Neural crest cell (in vitro differentiated cells): Measurements from ENCODE around the gene IKBKG. TPM values are rescaled to one million over a fixed set of nuclear protein-coding genes. Genes with fewer than 3 reads are reported as not detected.
"Not testable (repeated sequence)": the region's sequence is repeated elsewhere in the genome, so short reads cannot be mapped to it uniquely, and the experiment has no call there.

Experiments
- DNase-seq: peaks from one replicate; pipeline ENCODE4 v3.0.0; 2021; ENCODE audit warnings: low read depth, mixed read lengths, low spot score
- H3K27ac Mint-ChIP-seq: one replicate; pipeline ENCODE4 v1.8.0; 2021; ENCODE audit warnings: mild to moderate bottlenecking, mixed read lengths; ENCODE audit not compliant: unreplicated experiment
- H3K27me3 Mint-ChIP-seq: 2 replicates; pipeline ENCODE4 v1.8.0; 2021; ENCODE audit warnings: low read depth, mild to moderate bottlenecking, mixed read lengths
- H3K36me3 Mint-ChIP-seq: 2 replicates; pipeline ENCODE4 v1.8.0; 2021; ENCODE audit warnings: low read depth, mild to moderate bottlenecking, mixed read lengths
- H3K4me1 Mint-ChIP-seq: 2 replicates; pipeline ENCODE4 v1.8.0; 2021; ENCODE audit warnings: mixed read lengths
- H3K4me3 Mint-ChIP-seq: one replicate; pipeline ENCODE4 v1.8.0; 2021; ENCODE audit warnings: mild to moderate bottlenecking, mixed read lengths
- H3K9me3 Mint-ChIP-seq: 2 replicates; pipeline ENCODE4 v1.8.0; 2021; ENCODE audit warnings: mixed read lengths
- total RNA-seq: library from RNA; stranded (reverse); gene quantifications from 2 replicates; pipeline ENCODE4 v1.2.1, GENCODE V29; 2021
- TF ChIP-seq, protein P1 (sequence below): fragments of 200-600 bp; sonication (generic); conservative IDR thresholded peaks from 2 replicates; pipeline ENCODE4 v1.5.0; 2021; ENCODE audit warnings: antibody characterized with exemption, mild to moderate bottlenecking

Gene IKBKG
- total RNA-seq, 1 donor from 2014 or later, result 21.3 TPM

GRCh38 chrX:154542723-154543424 is 4.5 kb upstream of the IKBKG start:
- no peaks in the 10 kb centered on the region for H3K27me3 Mint-ChIP-seq
- peak overlapping the region; percentile 77 for H3K4me3 Mint-ChIP-seq
- TF ChIP-seq, protein P1, sequence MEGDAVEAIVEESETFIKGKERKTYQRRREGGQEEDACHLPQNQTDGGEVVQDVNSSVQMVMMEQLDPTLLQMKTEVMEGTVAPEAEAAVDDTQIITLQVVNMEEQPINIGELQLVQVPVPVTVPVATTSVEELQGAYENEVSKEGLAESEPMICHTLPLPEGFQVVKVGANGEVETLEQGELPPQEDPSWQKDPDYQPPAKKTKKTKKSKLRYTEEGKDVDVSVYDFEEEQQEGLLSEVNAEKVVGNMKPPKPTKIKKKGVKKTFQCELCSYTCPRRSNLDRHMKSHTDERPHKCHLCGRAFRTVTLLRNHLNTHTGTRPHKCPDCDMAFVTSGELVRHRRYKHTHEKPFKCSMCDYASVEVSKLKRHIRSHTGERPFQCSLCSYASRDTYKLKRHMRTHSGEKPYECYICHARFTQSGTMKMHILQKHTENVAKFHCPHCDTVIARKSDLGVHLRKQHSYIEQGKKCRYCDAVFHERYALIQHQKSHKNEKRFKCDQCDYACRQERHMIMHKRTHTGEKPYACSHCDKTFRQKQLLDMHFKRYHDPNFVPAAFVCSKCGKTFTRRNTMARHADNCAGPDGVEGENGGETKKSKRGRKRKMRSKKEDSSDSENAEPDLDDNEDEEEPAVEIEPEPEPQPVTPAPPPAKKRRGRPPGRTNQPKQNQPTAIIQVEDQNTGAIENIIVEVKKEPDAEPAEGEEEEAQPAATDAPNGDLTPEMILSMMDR, result no peak
- peaks cover 14% of the 10 kb centered on the region for H3K4me1 Mint-ChIP-seq
- H3K36me3 Mint-ChIP-seq, result no peaks in the 10 kb centered on the region
- no peaks in the 10 kb centered on the region for H3K9me3 Mint-ChIP-seq
- no peak overlapping the region for H3K27ac Mint-ChIP-seq
- no peak for DNase-seq

DNA sequence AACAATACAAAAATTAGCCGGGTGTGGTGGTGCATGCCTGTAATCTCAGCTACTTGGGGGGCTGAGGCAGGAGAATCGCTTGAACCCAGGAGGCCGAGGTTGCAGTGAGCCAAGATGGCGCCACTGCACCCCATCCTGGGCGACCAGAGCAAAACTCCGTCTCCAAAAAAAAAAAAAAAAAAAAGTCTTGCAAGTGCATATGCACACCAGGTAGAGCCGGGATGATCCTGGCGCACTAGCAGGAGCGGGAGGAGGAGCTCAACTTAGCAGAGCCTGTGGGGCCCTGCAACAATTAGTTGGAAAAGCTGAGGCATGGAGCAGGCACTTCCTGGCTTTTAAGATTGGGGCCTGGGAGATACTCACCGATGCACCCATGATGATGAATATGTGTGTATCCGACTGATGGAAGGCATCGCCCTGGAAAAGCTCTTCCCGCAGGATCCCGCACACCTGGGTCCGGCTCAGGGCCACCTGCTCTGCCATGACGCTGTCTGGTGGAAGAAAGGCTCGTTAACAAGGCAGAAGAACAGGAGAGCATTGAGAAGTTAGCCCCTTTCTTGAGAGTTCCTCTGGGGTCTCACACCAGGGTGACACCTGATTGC is 1.6 kb upstream of the IKBKG start:
- TF ChIP-seq, protein P1, result no peak
- Mint-ChIP-seq H3K4me1 (peaks cover 20% of the 10 kb centered on the region), H3K9me3 (no peaks in the 10 kb centered on the region), H3K27me3 (no peaks in the 10 kb centered on the region), H3K27ac (no peak overlapping the region), H3K4me3 (peak overlapping the region; percentile 87), H3K36me3 (peaks cover 5% of the 10 kb centered on the region)
- no peak for DNase-seq

GRCh38 chrX:154546354-154547244 is 821 bp upstream of the IKBKG start, which contains the start of gene G6PD:
G6PD (minus strand) TSS chrX:154546846; CDS start chrX:154546155, 691 bp downstream.
- peak within 1 kb of the TSS; percentile 90 for H3K27ac Mint-ChIP-seq
- H3K27me3 Mint-ChIP-seq, result no peaks in the 10 kb centered on the region
- peaks cover 5% of the 10 kb centered on the region for H3K36me3 Mint-ChIP-seq
- peaks cover 20% of the 10 kb centered on the region for H3K4me1 Mint-ChIP-seq
- TF ChIP-seq, protein P1, result peak; percentile 20
- peak within 1 kb of the TSS; percentile 92 for H3K4me3 Mint-ChIP-seq
- DNase-seq, result peak; percentile 58
- no peaks in the 10 kb centered on the region for H3K9me3 Mint-ChIP-seq

GRCh38 chrX:154548028-154548316 is 552 bp downstream of the IKBKG start:
- peak overlapping the region; percentile 92 for H3K4me3 Mint-ChIP-seq
- peak overlapping the region; percentile 78 for H3K27ac Mint-ChIP-seq
- H3K9me3 Mint-ChIP-seq, result no peaks in the 10 kb centered on the region
- TF ChIP-seq, protein P1, result no peak
- H3K27me3 Mint-ChIP-seq, result no peaks in the 10 kb centered on the region
- peaks cover 17% of the 10 kb centered on the region for H3K4me1 Mint-ChIP-seq
- peaks cover 5% of the 10 kb centered on the region for H3K36me3 Mint-ChIP-seq
- DNase-seq, result no peak

GRCh38 chrX:154549766-154550165 is 2.3 kb downstream of the IKBKG start:
- no peak for DNase-seq
- H3K4me1 Mint-ChIP-seq, result peaks cover 14% of the 10 kb centered on the region
- no peaks in the 10 kb centered on the region for H3K9me3 Mint-ChIP-seq
- no peaks in the 10 kb centered on the region for H3K27me3 Mint-ChIP-seq
- H3K4me3 Mint-ChIP-seq, result peak overlapping the region; percentile 73
- TF ChIP-seq, protein P1, result no peak
- H3K27ac Mint-ChIP-seq, result no peak overlapping the region
- H3K36me3 Mint-ChIP-seq, result peaks cover 8% of the 10 kb centered on the region

DNA sequence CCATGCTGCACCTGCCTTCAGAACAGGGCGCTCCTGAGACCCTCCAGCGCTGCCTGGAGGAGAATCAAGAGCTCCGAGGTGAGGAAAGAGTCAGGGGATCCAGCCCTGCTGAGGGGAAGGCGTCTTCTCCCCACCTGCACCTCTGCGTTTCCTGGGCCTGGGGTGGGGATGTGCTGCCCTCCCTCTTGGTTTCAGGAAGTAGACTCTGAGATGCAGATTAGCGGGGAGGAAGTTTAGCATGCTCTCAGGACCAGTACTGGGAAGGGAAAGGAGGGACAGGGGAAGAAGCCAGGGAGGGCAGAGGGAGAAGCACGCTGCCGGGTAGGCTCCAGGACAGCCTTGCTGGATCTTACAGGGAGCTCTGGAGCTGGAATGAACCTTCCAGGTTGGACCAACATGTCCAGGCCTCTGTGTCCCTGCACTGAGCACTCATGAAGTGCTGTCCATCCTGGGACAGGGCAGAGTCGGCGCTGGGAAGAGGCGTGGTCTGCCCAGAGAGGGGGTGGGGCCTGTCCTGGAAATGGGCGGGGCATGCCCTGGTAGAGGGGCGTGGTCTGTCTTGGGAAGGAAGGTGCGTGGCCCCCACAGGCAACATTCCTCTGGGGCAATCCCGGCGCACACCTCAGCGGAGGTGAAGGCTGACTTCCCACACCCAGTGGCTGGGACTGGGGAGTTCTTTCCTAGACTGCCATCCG is 4.8 kb downstream of the IKBKG start:
- DNase-seq, H3K9me3 Mint-ChIP-seq, H3K4me3 Mint-ChIP-seq, H3K27me3 Mint-ChIP-seq, H3K27ac Mint-ChIP-seq, H3K4me1 Mint-ChIP-seq: not testable (repeated sequence)
- peaks cover 14% of the 10 kb centered on the region for H3K36me3 Mint-ChIP-seq

- H3K4me1 Mint-ChIP-seq, H3K9me3 Mint-ChIP-seq, H3K36me3 Mint-ChIP-seq, H3K4me3 Mint-ChIP-seq, DNase-seq, H3K27me3 Mint-ChIP-seq, H3K27ac Mint-ChIP-seq: not testable (repeated sequence)
Measured at GRCh38 chrX:154558060-154558690, 10.8 kb downstream of the IKBKG start.
